SKM-1 treated with dmso at 0.1 percent for 144 hours (cell line): ENCODE data around the gene FOXM1.

Experiments used
- DNase-seq: peaks from one replicate; lab custom pipeline; 2025; ENCODE audit not compliant: unreplicated experiment; lab: John Stamatoyannopoulos, UW

Gene FOXM1, protein sequence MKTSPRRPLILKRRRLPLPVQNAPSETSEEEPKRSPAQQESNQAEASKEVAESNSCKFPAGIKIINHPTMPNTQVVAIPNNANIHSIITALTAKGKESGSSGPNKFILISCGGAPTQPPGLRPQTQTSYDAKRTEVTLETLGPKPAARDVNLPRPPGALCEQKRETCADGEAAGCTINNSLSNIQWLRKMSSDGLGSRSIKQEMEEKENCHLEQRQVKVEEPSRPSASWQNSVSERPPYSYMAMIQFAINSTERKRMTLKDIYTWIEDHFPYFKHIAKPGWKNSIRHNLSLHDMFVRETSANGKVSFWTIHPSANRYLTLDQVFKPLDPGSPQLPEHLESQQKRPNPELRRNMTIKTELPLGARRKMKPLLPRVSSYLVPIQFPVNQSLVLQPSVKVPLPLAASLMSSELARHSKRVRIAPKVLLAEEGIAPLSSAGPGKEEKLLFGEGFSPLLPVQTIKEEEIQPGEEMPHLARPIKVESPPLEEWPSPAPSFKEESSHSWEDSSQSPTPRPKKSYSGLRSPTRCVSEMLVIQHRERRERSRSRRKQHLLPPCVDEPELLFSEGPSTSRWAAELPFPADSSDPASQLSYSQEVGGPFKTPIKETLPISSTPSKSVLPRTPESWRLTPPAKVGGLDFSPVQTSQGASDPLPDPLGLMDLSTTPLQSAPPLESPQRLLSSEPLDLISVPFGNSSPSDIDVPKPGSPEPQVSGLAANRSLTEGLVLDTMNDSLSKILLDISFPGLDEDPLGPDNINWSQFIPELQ

GRCh38 chr12:2877047-2877952 lies at the start of gene FOXM1, which contains the start of gene RHNO1:
FOXM1 (minus strand) TSS chr12:2877174; CDS start chr12:2874478, 2,696 bp downstream.
RHNO1 (plus strand) TSS chr12:2877223; CDS start chr12:2885367, 8,144 bp downstream.
- peak; percentile 40 for DNase-seq

DNA sequence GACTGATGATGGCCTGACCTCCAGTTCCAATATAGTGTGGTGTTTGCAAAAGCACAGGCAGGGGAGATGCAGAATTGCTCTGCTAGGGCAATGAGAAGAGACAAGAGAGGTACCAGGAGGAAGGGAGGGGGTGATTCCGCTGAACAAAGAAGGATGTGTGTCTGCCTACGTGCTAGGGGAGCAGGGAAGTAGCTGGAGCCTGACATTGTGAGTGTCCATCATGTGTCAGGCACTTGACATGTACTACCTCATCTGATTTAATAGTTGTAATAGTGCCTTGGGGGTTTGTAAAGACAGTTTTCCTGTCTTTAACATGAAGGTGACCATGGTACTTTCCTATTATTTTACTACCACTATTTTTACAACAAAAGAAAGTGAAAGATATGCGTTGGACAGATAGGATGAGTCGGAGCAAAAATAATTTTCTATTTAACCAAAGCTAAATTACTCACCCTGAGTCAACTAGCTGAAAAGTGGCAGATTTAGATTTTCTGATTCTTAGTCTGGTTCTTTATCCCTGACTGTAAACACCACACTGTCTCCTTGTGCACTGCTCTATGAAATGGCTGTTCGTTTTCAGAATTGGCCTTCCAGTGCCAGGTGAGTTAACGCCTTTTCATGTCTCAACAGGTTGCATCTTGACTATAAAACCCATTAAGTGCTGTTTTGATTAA lies 48.5 kb upstream of the FOXM1 start:
- DNase-seq: no peak

DNA sequence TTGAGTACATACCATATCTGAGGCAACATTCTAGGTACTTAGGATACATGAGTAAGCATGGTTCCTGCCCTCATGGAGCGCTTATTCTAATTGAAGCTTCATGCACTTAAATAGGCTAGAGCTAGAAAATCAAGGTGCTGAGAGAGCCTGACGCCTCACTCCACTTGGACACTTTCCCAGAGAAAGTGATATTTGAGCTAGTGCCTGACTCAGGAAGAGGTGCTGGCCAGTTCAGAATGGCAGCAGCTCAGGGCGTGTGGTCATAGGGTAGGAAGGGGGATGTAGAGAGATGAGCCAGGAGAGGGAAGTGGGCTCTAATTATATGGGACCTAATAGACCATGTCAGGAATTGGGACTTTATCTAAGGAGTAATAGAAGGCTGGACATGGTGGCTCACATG lies 47.0 kb upstream of the FOXM1 start:
- no peak for DNase-seq

- no peak for DNase-seq
These were observed 46.1 kb upstream of the FOXM1 start for GRCh38 chr12:2923057-2923456.

- DNase-seq: no peak
These were observed 45.4 kb upstream of the FOXM1 start for GRCh38 chr12:2922329-2922728.

DNA sequence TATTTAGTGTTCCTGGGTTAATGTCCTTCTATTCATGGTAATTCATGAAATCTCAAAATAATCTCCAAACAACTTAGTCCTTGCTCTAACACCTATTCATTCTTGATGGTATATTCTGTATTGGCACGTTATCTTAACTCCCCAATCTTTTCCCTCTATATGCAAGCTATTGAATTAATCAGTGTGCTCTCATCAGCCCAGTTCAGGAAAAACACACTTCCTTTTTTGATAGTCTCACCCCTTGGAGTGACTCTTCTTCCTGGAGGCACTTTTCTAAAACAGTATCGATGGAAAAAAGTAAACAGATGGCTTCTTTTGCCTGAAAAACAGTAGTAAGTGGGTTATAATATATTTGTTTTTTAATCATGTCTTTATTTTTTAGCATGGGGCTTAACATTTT lies 42.3 kb upstream of the FOXM1 start:
- no peak for DNase-seq

DNA sequence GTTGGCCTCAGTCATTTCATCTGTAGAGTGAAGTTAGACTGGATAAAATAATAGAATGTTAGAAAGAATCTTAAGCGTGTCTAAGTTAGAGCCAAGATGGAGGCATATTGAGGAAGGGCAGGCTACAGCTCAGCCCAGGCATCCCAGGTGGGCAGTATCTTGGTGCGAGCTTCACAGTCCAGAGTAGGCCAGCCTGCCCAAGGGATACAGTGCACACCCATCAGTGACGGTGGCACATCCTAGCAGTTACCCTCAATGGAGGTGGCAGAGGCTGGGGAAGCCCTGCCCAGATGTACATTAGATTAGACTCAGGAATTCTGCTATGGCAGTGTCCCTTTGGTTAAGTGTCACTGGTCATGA lies 35.2 kb upstream of the FOXM1 start:
- DNase-seq: no peak

- DNase-seq: no peak
These were observed 27.3 kb upstream of the FOXM1 start for GRCh38 chr12:2904260-2904659.

DNA sequence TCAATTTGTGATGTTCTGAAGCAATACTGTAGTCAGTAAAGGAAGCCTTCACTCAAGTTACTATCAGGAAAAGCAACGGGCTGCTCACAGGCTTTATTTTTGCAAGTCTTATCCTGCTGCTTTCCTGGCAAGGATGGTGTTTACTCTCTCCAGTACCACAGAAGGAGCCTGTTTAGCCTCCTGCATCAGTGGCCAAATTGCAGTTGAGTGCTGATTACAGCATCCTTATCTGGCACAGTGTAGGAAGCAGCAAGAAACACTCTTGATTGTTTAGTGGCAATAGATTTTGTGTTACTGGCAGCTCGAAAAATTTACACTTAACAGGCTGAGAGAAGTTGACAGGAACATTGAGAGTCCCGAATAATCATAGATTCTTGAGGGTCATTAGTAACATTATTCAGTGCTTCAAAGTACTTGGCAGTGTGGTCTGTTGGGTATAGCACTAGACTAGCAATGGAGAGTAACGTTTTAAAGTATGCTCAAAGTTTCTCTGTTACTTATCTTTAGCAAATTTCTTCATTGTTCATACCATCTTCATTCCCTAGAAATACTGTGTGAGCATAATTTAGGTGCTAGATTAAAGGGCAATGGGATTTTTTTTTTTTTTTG lies 25.4 kb upstream of the FOXM1 start:
- no peak for DNase-seq

- no peak for DNase-seq
These were observed 23.7 kb upstream of the FOXM1 start for GRCh38 chr12:2900642-2901041.

GRCh38 chr12:2897418-2897817 lies 20.4 kb upstream of the FOXM1 start:
- DNase-seq: no peak

DNA sequence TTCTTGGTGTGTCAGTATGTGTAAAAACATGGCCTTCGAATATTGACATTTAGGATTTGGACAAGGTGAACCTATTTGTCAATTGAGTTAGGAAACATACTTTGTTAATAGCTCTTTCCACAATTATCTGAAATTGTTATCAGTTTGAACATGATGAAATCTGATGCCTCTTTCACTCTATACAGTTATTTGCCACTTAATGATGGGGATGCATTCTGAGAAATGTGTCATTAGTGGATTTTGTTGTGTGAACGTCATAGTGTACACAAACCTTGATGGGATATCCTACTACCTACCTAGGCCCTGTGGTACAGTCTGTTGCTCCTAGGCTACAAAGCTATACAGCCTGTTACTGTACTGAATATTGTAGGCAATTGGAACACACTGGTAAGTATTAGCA lies 18.5 kb upstream of the FOXM1 start:
- DNase-seq: no peak

GRCh38 chr12:2895051-2895451 lies 18.1 kb upstream of the FOXM1 start:
- no peak for DNase-seq

DNA sequence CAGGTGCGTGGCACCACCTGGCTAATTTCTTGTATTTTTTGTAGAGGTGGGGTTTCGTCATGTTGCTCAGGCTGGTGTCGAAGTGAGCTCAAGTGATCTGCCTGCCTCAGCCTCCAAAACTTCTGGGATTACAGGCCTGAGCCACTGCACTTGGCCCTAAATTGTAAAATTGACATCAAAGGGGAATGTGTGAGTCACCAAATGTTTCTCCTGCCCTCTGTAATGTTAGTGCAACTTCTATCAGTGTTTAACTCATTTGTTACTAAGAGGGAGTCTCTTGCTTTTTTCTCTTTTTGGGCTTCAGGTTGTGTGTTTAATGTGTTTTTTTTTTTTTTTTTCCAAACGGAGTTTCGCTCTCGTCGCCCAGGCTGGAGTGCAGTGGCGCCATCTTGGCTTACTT lies 16.0 kb upstream of the FOXM1 start:
- no peak for DNase-seq

- no peak for DNase-seq
These were observed 15.3 kb upstream of the FOXM1 start for GRCh38 chr12:2892246-2892645.

- DNase-seq: no peak
These were observed 14.5 kb upstream of the FOXM1 start for GRCh38 chr12:2891240-2892053.

GRCh38 chr12:2890388-2891239 lies 13.6 kb upstream of the FOXM1 start, which contains the start of gene TULP3:
TULP3 (plus strand) TSS chr12:2890891; CDS start chr12:2890948, 57 bp downstream.
- peak; percentile 87 for DNase-seq

GRCh38 chr12:2890001-2890387 lies 13.0 kb upstream of the FOXM1 start:
- no peak for DNase-seq
